Aorta (tissue), 5 donors: ENCODE measurements around the gene CDC42SE2. TPM values are rescaled to one million over a fixed set of nuclear protein-coding genes. Genes with fewer than 3 reads are reported as not detected.
"Not testable (repeated sequence)": the region's sequence is repeated elsewhere in the genome, so short reads cannot be mapped to it uniquely, and the experiment has no call there.

Experiments used
- ATAC-seq: fragments of 200-7000 bp; cut with Tn5 transposase; one replicate; pipeline ENCODE4 v1.9.1; 2022; ENCODE audit warnings: moderate library complexity; ENCODE audit not compliant: low FRiP score
- DNase-seq, 2 donors: peaks; one replicate each; pipeline ENCODE4 v3.0.0-alpha.2; 2020
- H3K27ac ChIP-seq, 2 donors: one replicate each; pipeline ENCODE4 v1.5.1; 2013; ENCODE audit warnings: low read length in 2 of 2, mild to moderate bottlenecking in 2 of 2, moderate library complexity in 2 of 2, control low read depth in 1 of 2, inconsistent platforms in 1 of 2, low read depth in 1 of 2
- H3K27me3 ChIP-seq, 2 donors: one replicate each; pipeline ENCODE4 v1.6.1; 2013; ENCODE audit warnings: control low read depth in 1 of 2, low read length in 1 of 2, mild to moderate bottlenecking in 1 of 2, moderate library complexity in 1 of 2; ENCODE audit not compliant: insufficient read depth in 2 of 2, control insufficient read depth in 1 of 2
- H3K36me3 ChIP-seq, 2 donors: one replicate each; pipeline ENCODE4 v1.6.1; 2013; ENCODE audit warnings: control low read depth in 1 of 2, low read length in 1 of 2, mild to moderate bottlenecking in 1 of 2; ENCODE audit not compliant: insufficient read depth in 2 of 2, control insufficient read depth in 1 of 2
- H3K4me1 ChIP-seq, 2 donors: one replicate each; pipeline ENCODE4 v1.6.1; 2013; ENCODE audit warnings: low read length in 2 of 2, control low read depth in 1 of 2, mild to moderate bottlenecking in 1 of 2, moderate library complexity in 1 of 2; ENCODE audit not compliant: insufficient read depth in 2 of 2, control insufficient read depth in 1 of 2
- H3K4me3 ChIP-seq, 2 donors: one replicate each; pipeline ENCODE4 v1.5.1; 2013; ENCODE audit warnings: low read length in 2 of 2, control low read depth in 1 of 2, mild to moderate bottlenecking in 1 of 2
- H3K9me3 ChIP-seq: one replicate; pipeline ENCODE4 v1.6.1; 2013; ENCODE audit warnings: mild to moderate bottlenecking, low read length; ENCODE audit not compliant: control insufficient read depth
- WGBS, 2 donors: extraction: QIAGEN DNeasy Blood & Tissue Kit; methylation state at CpG; one replicate each; pipeline ENCODE4 v1.1.7; 2013; 5-methylcytosine and 5-hydroxymethylcytosine counted together
- intact Hi-C, 2 donors: fragments of 100-400 bp; cut with DNase I; formaldehyde crosslinking; loops; one replicate each; pipeline versions ENCODE4 v1.14.2 to v1.15.0; 2022
- polyA plus RNA-seq, 2 donors: library from polyadenylated mRNA; stranded (reverse); fragments of 200-250 nt; gene quantifications; one replicate each; pipeline ENCODE4 v1.2.3, GENCODE V29; 2013
- total RNA-seq, 2 donors: library from RNA; stranded (reverse); fragmentation: NEBNext Ultra II Directional; extraction: Animal tissue kit (Norgen Biotek cat#: 25700); gene quantifications; one replicate each; pipeline ENCODE4 v1.2.1, GENCODE V29; 2021
- donor health status: healthy with polysubstance abuse.
- donor health status: Bipolar disorder and iron deficiency.
- donor health status: DM: no; HTN: no; CAD: no.
- donor health status: DM: no; HTN: no; CAD: no.
- donor health status: DM: yes; HTN: yes; CAD: no.

Gene CDC42SE2
- total and polyA plus RNA-seq, 4 donors, result 12.1 to 30.2 (median 23.0) TPM

GRCh38 chr5:131268758-131269370, 5.0 kb downstream of the CDC42SE2 start:
- no peaks in the 10 kb centered on the region for H3K9me3 ChIP-seq
- no peak overlapping the region for H3K27ac ChIP-seq
- 91 to 93% methylated on average over 12 of the region's 12 CpGs for WGBS, 2 donors
- no peaks in the 10 kb centered on the region for H3K27me3 ChIP-seq
- no peak overlapping the region for H3K4me3 ChIP-seq
- DNase-seq (no peak), ATAC-seq (no peak)
- no peaks in the 10 kb centered on the region for H3K4me1 ChIP-seq
- intact Hi-C loops, result loop anchor here (10.0 kb wide), 1 partner anchor 126 kb away; no protein-coding TSS in a partner anchor
- no peaks in the 10 kb centered on the region for H3K36me3 ChIP-seq

- Histone ChIP-seq H3K4me3 (no peak overlapping the region), H3K9me3 (no peaks in the 10 kb centered on the region), H3K27ac (no peak overlapping the region), H3K4me1 (no peaks in the 10 kb centered on the region), H3K36me3 (no peaks in the 10 kb centered on the region), H3K27me3 (no peaks in the 10 kb centered on the region)
- DNase-seq, result no peak
- intact Hi-C loops, result no loop called here
- WGBS, 2 donors, result 54 to 59% methylated on average over 2 of the region's 2 CpGs
- ATAC-seq, result no peak
Observed at GRCh38 chr5:131270809-131271208, 7.0 kb downstream of the CDC42SE2 start.

GRCh38 chr5:131271888-131272287, 8.0 kb downstream of the CDC42SE2 start:
- WGBS, 2 donors, result 92 to 93% methylated on average over 8 of the region's 8 CpGs
- H3K36me3 ChIP-seq, H3K4me3 ChIP-seq, DNase-seq, H3K27me3 ChIP-seq, H3K27ac ChIP-seq, ATAC-seq, H3K4me1 ChIP-seq, H3K9me3 ChIP-seq, intact Hi-C loops: not testable (repeated sequence)

- ATAC-seq (no peak), DNase-seq (no peak)
- intact Hi-C loops, result no loop called here
- Histone ChIP-seq H3K4me3 (no peak overlapping the region), H3K4me1 (no peaks in the 10 kb centered on the region), H3K9me3 (no peaks in the 10 kb centered on the region), H3K27ac (no peak overlapping the region), H3K27me3 (no peaks in the 10 kb centered on the region), H3K36me3 (no peaks in the 10 kb centered on the region)
- WGBS, 2 donors, result 82 to 89% methylated on average over 5 of the region's 5 CpGs
Observed at GRCh38 chr5:131272307-131272706, 8.5 kb downstream of the CDC42SE2 start.

- H3K4me1 ChIP-seq, result no peaks in the 10 kb centered on the region
- ATAC-seq (no peak), DNase-seq (no peak)
- H3K4me3 ChIP-seq, result no peak overlapping the region
- WGBS, 2 donors, result 93 to 98% methylated on average over 2 of the region's 2 CpGs
- H3K27ac ChIP-seq, result no peak overlapping the region
- no peaks in the 10 kb centered on the region for H3K36me3 ChIP-seq
- H3K9me3 ChIP-seq, result no peaks in the 10 kb centered on the region
- intact Hi-C loops, result no loop called here
- H3K27me3 ChIP-seq, result no peaks in the 10 kb centered on the region
Observed at GRCh38 chr5:131272724-131273123, 8.9 kb downstream of the CDC42SE2 start.

- Histone ChIP-seq H3K4me3 (no peak overlapping the region), H3K36me3 (no peaks in the 10 kb centered on the region), H3K27ac (no peak overlapping the region), H3K9me3 (no peaks in the 10 kb centered on the region), H3K4me1 (no peaks in the 10 kb centered on the region), H3K27me3 (no peaks in the 10 kb centered on the region)
- 75% methylated on average over 6 of the region's 6 CpGs for WGBS, 2 donors
- no peak for ATAC-seq
- no peak for DNase-seq
- intact Hi-C loops, result no loop called here
Observed at GRCh38 chr5:131274326-131275063, 10.6 kb downstream of the CDC42SE2 start.

- WGBS, 2 donors, result 92 to 93% methylated on average over 6 of the region's 6 CpGs
- H3K27me3 ChIP-seq, result no peaks in the 10 kb centered on the region
- no peak for ATAC-seq
Observed at GRCh38 chr5:131276072-131276471, 12.2 kb downstream of the CDC42SE2 start.

GRCh38 chr5:131277447-131277846, 13.6 kb downstream of the CDC42SE2 start:
- ATAC-seq, result no peak
- no peaks in the 10 kb centered on the region for H3K27me3 ChIP-seq
- no peak overlapping the region for H3K27ac ChIP-seq
- no peak overlapping the region for H3K4me3 ChIP-seq
- H3K9me3 ChIP-seq, result no peaks in the 10 kb centered on the region
- intact Hi-C loops, result no loop called here
- H3K4me1 ChIP-seq, result no peaks in the 10 kb centered on the region
- no peak for DNase-seq
- H3K36me3 ChIP-seq, result no peaks in the 10 kb centered on the region

More at GRCh38 chr5:131276072-131276471, 12.2 kb downstream of the CDC42SE2 start:
- H3K9me3 ChIP-seq, result no peaks in the 10 kb centered on the region
- no peak for DNase-seq
- intact Hi-C loops, result no loop called here
- H3K4me1 ChIP-seq, result no peaks in the 10 kb centered on the region
- no peaks in the 10 kb centered on the region for H3K36me3 ChIP-seq
- no peak overlapping the region for H3K4me3 ChIP-seq
- no peak overlapping the region for H3K27ac ChIP-seq
